ENCODE data around the gene DTNB.
A peak's percentile ranks its signal among the peaks of the same experiment; 100 is the strongest.

DNA sequence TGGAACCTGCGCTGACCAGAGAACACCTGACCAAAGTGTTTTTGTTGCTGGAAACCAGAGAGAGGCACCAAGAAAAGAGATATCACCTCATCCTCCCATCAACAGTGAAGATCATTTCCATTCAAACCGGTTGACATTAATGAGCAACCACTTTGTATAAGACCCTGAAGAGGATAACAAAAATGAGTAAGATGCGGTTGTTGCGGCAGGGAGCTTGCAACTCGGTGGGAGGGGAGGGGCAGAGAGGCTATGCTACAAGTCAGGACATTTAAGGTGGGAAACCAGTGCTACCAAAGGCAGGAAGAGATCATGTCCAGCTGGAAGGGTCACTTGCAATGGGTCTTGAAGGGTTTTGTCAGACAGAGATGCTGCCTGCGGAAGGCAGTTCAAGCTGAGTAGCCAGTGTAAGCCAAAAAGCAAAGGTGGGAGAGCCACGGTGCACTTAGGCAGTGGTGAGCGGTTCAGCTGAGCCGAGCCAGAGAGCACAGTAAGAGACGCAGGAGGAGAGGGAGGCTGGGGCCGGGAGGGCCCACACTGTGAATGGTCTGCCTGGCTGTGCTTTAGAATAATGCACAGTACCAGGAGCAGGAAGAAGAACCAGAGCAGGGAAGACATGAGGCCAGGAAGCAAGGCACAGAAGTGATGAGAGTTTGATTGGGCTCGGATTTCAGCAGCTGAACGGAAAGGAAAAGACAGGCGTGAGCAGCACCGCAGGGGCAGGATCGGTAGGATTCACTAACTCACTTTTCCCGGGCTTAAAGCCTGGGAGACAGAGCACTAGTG, 24.4 kb upstream of the DTNB start:
- TF ChIP-seq POLR2AphosphoS5 (IDR thresholded peaks at IDR 0.05; ENCODE audit: low read depth, low read length) (no peak), TAF1 (IDR thresholded peaks at IDR 0.05; ENCODE audit: borderline replicate concordance, insufficient read depth, low read length) (no peak), FOXP2 (optimal IDR thresholded peaks at IDR 0.05; ENCODE audit: borderline replicate concordance, extremely low read depth, extremely low read length, insufficient read depth) (peak; percentile 17), SIN3A (IDR thresholded peaks at IDR 0.05; ENCODE audit: borderline replicate concordance, insufficient read depth, low read length) (no peak)
- TF ChIP-seq, protein P1, sequence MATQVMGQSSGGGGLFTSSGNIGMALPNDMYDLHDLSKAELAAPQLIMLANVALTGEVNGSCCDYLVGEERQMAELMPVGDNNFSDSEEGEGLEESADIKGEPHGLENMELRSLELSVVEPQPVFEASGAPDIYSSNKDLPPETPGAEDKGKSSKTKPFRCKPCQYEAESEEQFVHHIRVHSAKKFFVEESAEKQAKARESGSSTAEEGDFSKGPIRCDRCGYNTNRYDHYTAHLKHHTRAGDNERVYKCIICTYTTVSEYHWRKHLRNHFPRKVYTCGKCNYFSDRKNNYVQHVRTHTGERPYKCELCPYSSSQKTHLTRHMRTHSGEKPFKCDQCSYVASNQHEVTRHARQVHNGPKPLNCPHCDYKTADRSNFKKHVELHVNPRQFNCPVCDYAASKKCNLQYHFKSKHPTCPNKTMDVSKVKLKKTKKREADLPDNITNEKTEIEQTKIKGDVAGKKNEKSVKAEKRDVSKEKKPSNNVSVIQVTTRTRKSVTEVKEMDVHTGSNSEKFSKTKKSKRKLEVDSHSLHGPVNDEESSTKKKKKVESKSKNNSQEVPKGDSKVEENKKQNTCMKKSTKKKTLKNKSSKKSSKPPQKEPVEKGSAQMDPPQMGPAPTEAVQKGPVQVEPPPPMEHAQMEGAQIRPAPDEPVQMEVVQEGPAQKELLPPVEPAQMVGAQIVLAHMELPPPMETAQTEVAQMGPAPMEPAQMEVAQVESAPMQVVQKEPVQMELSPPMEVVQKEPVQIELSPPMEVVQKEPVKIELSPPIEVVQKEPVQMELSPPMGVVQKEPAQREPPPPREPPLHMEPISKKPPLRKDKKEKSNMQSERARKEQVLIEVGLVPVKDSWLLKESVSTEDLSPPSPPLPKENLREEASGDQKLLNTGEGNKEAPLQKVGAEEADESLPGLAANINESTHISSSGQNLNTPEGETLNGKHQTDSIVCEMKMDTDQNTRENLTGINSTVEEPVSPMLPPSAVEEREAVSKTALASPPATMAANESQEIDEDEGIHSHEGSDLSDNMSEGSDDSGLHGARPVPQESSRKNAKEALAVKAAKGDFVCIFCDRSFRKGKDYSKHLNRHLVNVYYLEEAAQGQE (IDR thresholded peaks at IDR 0.05; ENCODE audit: insufficient read depth in 1 of 2, low read depth in 2 of 2, low read length in 2 of 2), result no peak

Data from PFSK-1 (cell line).